GM12878 (cell line): Measurements from ENCODE around the gene ELN. TPM values are rescaled to one million over a fixed set of nuclear protein-coding genes. Genes with fewer than 3 reads are reported as not detected.

Experiments used
- ATAC-seq: fragments of 200-7000 bp; cut with Tn5 transposase; 3 replicates; pipeline ENCODE4 v1.9.1; 2020; ENCODE audit warnings: mild to moderate bottlenecking, moderate library complexity
- BruUV-seq: library from RNA; stranded (reverse); fragments of 400-500 nt; replicated peaks from 2 replicates; lab custom pipeline; 2021; lab: Mats Ljungman, UMichigan
- CTCF ChIA-PET: fragments of 300-600 bp; sonication (Branson Sonifier 250); formaldehyde crosslinking; extraction: SDS; loops from one replicate; lab custom pipeline; 2021; ENCODE audit warnings: inconsistent platforms; lab: Yijun Ruan, JAX
- POLR2A ChIA-PET: fragments of 350-600 bp; formaldehyde crosslinking; extraction: SDS; loops from one replicate; lab custom pipeline; 2021; ENCODE audit warnings: inconsistent platforms; lab: Charles Lee
- RAD21 ChIA-PET: fragments of 300-600 bp; sonication (Branson Sonifier 250); formaldehyde crosslinking; loops from one replicate; lab custom pipeline; 2023; ENCODE audit warnings: antibody characterized with exemption; ENCODE audit not compliant: unreplicated experiment; lab: Charles Lee
- SMC1A ChIA-PET: fragments of 300-600 bp; sonication (Branson Sonifier 250); formaldehyde crosslinking; loops from one replicate; lab custom pipeline; 2023; ENCODE audit not compliant: unreplicated experiment, uncharacterized antibody; lab: Charles Lee
- DNase-seq: peaks from one replicate; pipeline ENCODE4 v3.0.0-alpha.2; 2011; ENCODE audit warnings: low read depth, low spot score
- FAIRE-seq: peaks from 3 replicates; lab custom pipeline; 2011; peaks lifted over from hg19 to GRCh38; lab: Jason Lieb, UNC
- H2AFZ ChIP-seq: 2 replicates; pipeline ENCODE4 v1.6.0; 2011; ENCODE audit warnings: low read depth, low read length, control low read depth; ENCODE audit not compliant: control insufficient read depth
- H3K27ac ChIP-seq: 2 replicates; pipeline ENCODE4 v1.5.1; 2011; ENCODE audit warnings: control low read depth; ENCODE audit not compliant: control insufficient read depth, insufficient read depth
- H3K27me3 ChIP-seq, 2 experiments: replicated peaks in 1 of 2; 2 replicates each; pipeline versions ENCODE4 v1.6.0 to v1.6.1; 2011; ENCODE audit warnings: low read length in 1 of 2; ENCODE audit not compliant: control insufficient read depth in 2 of 2, insufficient read depth in 2 of 2
- H3K36me3 ChIP-seq, 2 experiments: 2 replicates each; pipeline ENCODE4 v1.5.1; 2011; ENCODE audit warnings: low read length in 1 of 2; ENCODE audit not compliant: control insufficient read depth in 2 of 2, insufficient read depth in 2 of 2
- H3K4me1 ChIP-seq: 2 replicates; pipeline ENCODE4 v1.6.1; 2011; ENCODE audit warnings: mild to moderate bottlenecking, low read length, moderate library complexity, mixed read lengths; ENCODE audit not compliant: control insufficient read depth, insufficient read depth
- H3K4me2 ChIP-seq: 2 replicates; pipeline ENCODE4 v1.6.0; 2011; ENCODE audit warnings: control low read depth; ENCODE audit not compliant: control insufficient read depth, insufficient read depth
- H3K4me3 ChIP-seq: fragments of 200-600 bp; sonication (generic); 2 replicates; pipeline ENCODE4 v1.5.1; 2016
- H3K79me2 ChIP-seq: 2 replicates; pipeline ENCODE4 v1.6.0; 2011; ENCODE audit warnings: low read length; ENCODE audit not compliant: control insufficient read depth, insufficient read depth
- H3K9ac ChIP-seq: 2 replicates; pipeline ENCODE4 v1.8.0; 2011; ENCODE audit warnings: low read length, control low read depth, mixed read lengths; ENCODE audit not compliant: control insufficient read depth, insufficient read depth
- H3K9me3 ChIP-seq: replicated peaks from 3 replicates; pipeline ENCODE4 v1.5.1; 2011; ENCODE audit warnings: mild to moderate bottlenecking, low read length; ENCODE audit not compliant: control insufficient read depth, insufficient read depth
- H4K20me1 ChIP-seq: 2 replicates; pipeline ENCODE4 v1.6.0; 2011; ENCODE audit not compliant: control insufficient read depth, insufficient read depth
- ASH2L ChIP-seq: fragments of 300-600, 200-600 bp; sonication (generic); IDR thresholded peaks from 2 replicates; pipeline ENCODE4 v1.6.1; 2017; ENCODE audit warnings: low read depth, mild to moderate bottlenecking, borderline replicate concordance
- CBFB ChIP-seq: IDR thresholded peaks from 2 replicates; pipeline ENCODE4 v1.6.1; 2016; ENCODE audit warnings: antibody characterized with exemption, low read depth
- CREB1 ChIP-seq: IDR thresholded peaks from 2 replicates; pipeline ENCODE4 v1.6.1; 2012; ENCODE audit warnings: low read depth, mild to moderate bottlenecking, inconsistent platforms
- CTCF ChIP-seq, 3 experiments: IDR thresholded peaks in 2 of 3; conservative IDR thresholded peaks in 1 of 3; 2 replicates each; pipeline ENCODE4 v1.5.1; 2011; ENCODE audit warnings: low read depth in 3 of 3, low read length in 3 of 3, mild to moderate bottlenecking in 3 of 3, control low read depth in 2 of 3, moderate library complexity in 2 of 3, inconsistent platforms in 1 of 3, mixed read lengths in 1 of 3; ENCODE audit not compliant: control insufficient read depth in 2 of 3, insufficient read depth in 1 of 3; ENCODE audit errors: extremely low read depth in 1 of 3
- FOS ChIP-seq: IDR thresholded peaks from 3 replicates; pipeline ENCODE4 v1.6.1; 2011; ENCODE audit warnings: borderline replicate concordance; ENCODE audit not compliant: insufficient read length; ENCODE audit errors: extremely low read depth
- GATAD2B ChIP-seq: fragments of 450-650 bp; conservative IDR thresholded peaks from 2 replicates; pipeline ENCODE4 v1.6.1; 2017; ENCODE audit warnings: low read depth, mild to moderate bottlenecking, moderate library complexity
- HDAC6 ChIP-seq: fragments of 200-600 bp; sonication (generic); IDR thresholded peaks from one replicate; pipeline ENCODE4 v1.8.0; 2017; ENCODE audit warnings: antibody characterized with exemption; ENCODE audit not compliant: unreplicated experiment
- IKZF1 ChIP-seq: fragments of 450-650 bp; conservative IDR thresholded peaks from 2 replicates; pipeline ENCODE4 v1.6.1; 2017; ENCODE audit warnings: antibody characterized with exemption, mild to moderate bottlenecking
- MEF2A ChIP-seq: IDR thresholded peaks from 2 replicates; pipeline ENCODE4 v1.6.1; 2011; ENCODE audit warnings: low read depth, mild to moderate bottlenecking, low read length, moderate library complexity; ENCODE audit not compliant: insufficient read depth
- MYC ChIP-seq: IDR thresholded peaks from 2 replicates; pipeline ENCODE4 v1.6.1; 2011; ENCODE audit warnings: mild to moderate bottlenecking, low read length, moderate library complexity, inconsistent platforms; ENCODE audit not compliant: insufficient read depth, insufficient replicate concordance, insufficient read length, severe bottlenecking
- POLR2A ChIP-seq: IDR thresholded peaks from 2 replicates; pipeline ENCODE4 v1.6.1; 2011; ENCODE audit warnings: low read depth, mild to moderate bottlenecking, low read length
- RELA ChIP-seq: fragments of 450-650 bp; IDR thresholded peaks from 2 replicates; pipeline ENCODE4 v1.8.0; 2014; ENCODE audit warnings: borderline replicate concordance; ENCODE audit not compliant: partially characterized antibody
- RELB ChIP-seq: fragments of 450-650 bp; IDR thresholded peaks from 2 replicates; pipeline ENCODE4 v1.6.1; 2017; ENCODE audit warnings: low read depth, mild to moderate bottlenecking, moderate library complexity
- SIN3A ChIP-seq: IDR thresholded peaks from 2 replicates; pipeline ENCODE4 v1.6.1; 2012; ENCODE audit warnings: low read depth, low read length, improper control_type of control experiment
- TAF1 ChIP-seq: IDR thresholded peaks from 2 replicates; pipeline ENCODE4 v1.6.1; 2011; ENCODE audit warnings: mild to moderate bottlenecking, low read depth, low read length, borderline replicate concordance
- TARDBP ChIP-seq: IDR thresholded peaks from 2 replicates; pipeline ENCODE4 v1.6.1; 2016; ENCODE audit warnings: borderline replicate concordance
- YY1 ChIP-seq: IDR thresholded peaks from 2 replicates; pipeline ENCODE4 v1.6.1; 2011; ENCODE audit warnings: low read depth, mild to moderate bottlenecking, low read length
- ZBTB4 ChIP-seq: fragments of 450-650 bp; formaldehyde crosslinking; IDR thresholded peaks from 2 replicates; pipeline ENCODE4 v1.4.0; 2022; ENCODE audit warnings: mild to moderate bottlenecking, moderate library complexity
- ZNF207 ChIP-seq: fragments of 450-650 bp; IDR thresholded peaks from 2 replicates; pipeline ENCODE4 v1.6.1; 2014; ENCODE audit warnings: antibody characterized with exemption, mild to moderate bottlenecking, borderline replicate concordance
- WGBS: methylation state at CpG from one replicate; pipeline ENCODE4 v1.1.6; 2016; ENCODE audit warnings: low lambda C conversion rate; ENCODE audit not compliant: insufficient replicate concordance, insufficient coverage; ENCODE audit errors: missing lambda C conversion rate; 5-methylcytosine and 5-hydroxymethylcytosine counted together
- in situ Hi-C: fragments of 300-500 bp; cut with MboI; formaldehyde crosslinking; loops from 9 replicates; pipeline ENCODE4 v1.14.3; 2018; ENCODE audit warnings: mixed read lengths
- intact Hi-C: fragments of 100-400 bp; cut with micrococcal nuclease; formaldehyde crosslinking; loops from one replicate; pipeline ENCODE4 v1.14.2; 2022; ENCODE audit not compliant: unreplicated experiment
- polyA plus RNA-seq, 11 experiments: library from polyadenylated mRNA; depleted of rRNA in 4 of 11; unstranded in 6 of 11; stranded (reverse) in 5 of 11; fragments of >200 nt; fragmentation: Nextera tagmentation in 4 of 11; fragmentation: Illumina TruSeq in 1 of 11; extraction: Ambion mirVana in 4 of 11; extraction: Trizol in 1 of 11; gene quantifications; 1 replicate in 1 of 11; 2 replicates in 10 of 11; pipeline versions ENCODE4 v1.2.1 to v1.2.3, GENCODE V29; 2011 to 2016; ENCODE audit warnings: inconsistent platforms in 2 of 11, missing spikeins in 2 of 11, low read depth in 1 of 11
- total RNA-seq, 4 experiments: library from RNA; depleted of rRNA in 3 of 4; stranded (reverse); fragments of >200 nt in 3 of 4; fragmentation: Illumina TruSeq in 1 of 4; extraction: Trizol in 1 of 4; gene quantifications; 2 replicates each; pipeline versions ENCODE4 v1.2.1 to v1.2.3, GENCODE V29; 2013 to 2021

Gene ELN
- total and polyA plus RNA-seq, 10 of the 15 experiments (the other 5 are each of a cell fraction or from before 2014, with no cell fraction given), result 0.08 to 0.27 (median 0.23) TPM; not detected in 7

- Histone ChIP-seq H3K4me3 (no peak overlapping the region), H3K36me3 (no peaks in the 10 kb centered on the region), H3K79me2 (no peaks in the 10 kb centered on the region), H4K20me1 (no peaks in the 10 kb centered on the region), H3K9ac (no peak overlapping the region), H3K9me3 (no peaks in the 10 kb centered on the region), H3K27ac (no peak overlapping the region), H3K4me1 (no peaks in the 10 kb centered on the region), H3K4me2 (no peak overlapping the region), H3K27me3 (peaks cover 3 to 4% of the 10 kb centered on the region in 2 experiments; a peak in 3 of 4 replicates), H2AFZ (no peak overlapping the region)
- ATAC-seq (no peak), DNase-seq (no peak), FAIRE-seq (no peak)
- CTCF ChIA-PET, result interaction anchor here (4.0 kb wide), 1 partner anchor 13 kb away, joined by 41 read pairs; no protein-coding TSS in a partner anchor
- 27% methylated on average over 11 of the region's 11 CpGs for WGBS
- RAD21 ChIA-PET, result no interaction called here
- in situ Hi-C loops, result loop anchor here (5.0 kb wide), 1 partner anchor 156 kb away; no protein-coding TSS in a partner anchor
- TF ChIP-seq SIN3A (no peak), GATAD2B (no peak), CBFB (no peak), FOS (no peak), CREB1 (no peak), POLR2A (no peak), ZBTB4 (CRISPR knock-in tag) (no peak), MEF2A (no peak), IKZF1 (no peak), ZNF207 (no peak), HDAC6 (no peak), RELB (no peak), YY1 (no peak), ASH2L (no peak), MYC (no peak), RELA (no peak), TARDBP (no peak), CTCF (IDR thresholded peaks at IDR 0.05 in 2 of 3, conservative IDR thresholded peaks at IDR 0.05 in 1 of 3; ENCODE audit: control insufficient read depth in 2 of 3, extremely low read depth in 1 of 3, insufficient read depth in 1 of 3, low read depth in 3 of 3, low read length in 3 of 3) (no peak), TAF1 (no peak)
- intact Hi-C loops, result no loop called here
- POLR2A ChIA-PET, result no interaction called here
- BruUV-seq, result no TSS peak
- SMC1A ChIA-PET, result no interaction called here
Measured at GRCh38 chr7:74023786-74024185, 4.2 kb upstream of the ELN start.
